ENCODE results near the gene GRK3.

The GRK3 gene

DNA sequence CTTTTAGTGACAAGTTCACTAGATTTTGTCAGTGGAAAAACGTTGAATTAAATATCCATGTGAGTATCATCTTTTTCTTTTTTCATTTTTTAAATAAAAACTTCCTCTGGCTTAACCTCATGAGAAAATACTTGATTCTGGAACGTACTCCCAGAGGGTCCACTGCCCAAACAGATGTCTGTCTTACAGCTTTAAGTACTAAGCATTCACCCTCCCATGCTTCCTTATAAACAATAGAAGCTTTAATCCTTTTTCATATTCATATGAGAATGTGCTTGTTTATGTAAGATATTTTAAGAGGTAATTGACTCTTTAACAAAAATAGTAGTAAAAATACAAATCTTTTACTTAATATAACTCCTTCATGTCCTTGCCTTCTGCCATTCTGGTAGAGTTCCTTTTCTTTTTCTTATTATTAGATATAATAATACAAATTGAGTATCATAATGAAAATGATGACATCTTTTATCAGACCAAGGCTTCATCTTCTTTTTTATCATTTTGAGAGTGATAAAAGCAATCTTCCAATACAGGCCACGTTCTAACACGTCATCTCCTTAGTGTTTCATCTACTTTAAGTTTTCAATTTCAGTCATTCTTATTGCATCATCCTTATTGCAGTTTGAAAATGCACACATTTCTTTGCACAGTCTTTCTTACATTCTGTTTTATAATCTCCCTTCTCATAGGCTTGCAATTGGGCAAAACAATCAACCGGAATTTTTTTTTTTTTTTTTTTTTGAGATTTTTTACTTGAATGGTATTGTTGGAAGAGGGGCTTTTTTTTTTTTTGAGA, 108.0 kb downstream of the GRK3 start:
- TF ChIP-seq, protein P1, sequence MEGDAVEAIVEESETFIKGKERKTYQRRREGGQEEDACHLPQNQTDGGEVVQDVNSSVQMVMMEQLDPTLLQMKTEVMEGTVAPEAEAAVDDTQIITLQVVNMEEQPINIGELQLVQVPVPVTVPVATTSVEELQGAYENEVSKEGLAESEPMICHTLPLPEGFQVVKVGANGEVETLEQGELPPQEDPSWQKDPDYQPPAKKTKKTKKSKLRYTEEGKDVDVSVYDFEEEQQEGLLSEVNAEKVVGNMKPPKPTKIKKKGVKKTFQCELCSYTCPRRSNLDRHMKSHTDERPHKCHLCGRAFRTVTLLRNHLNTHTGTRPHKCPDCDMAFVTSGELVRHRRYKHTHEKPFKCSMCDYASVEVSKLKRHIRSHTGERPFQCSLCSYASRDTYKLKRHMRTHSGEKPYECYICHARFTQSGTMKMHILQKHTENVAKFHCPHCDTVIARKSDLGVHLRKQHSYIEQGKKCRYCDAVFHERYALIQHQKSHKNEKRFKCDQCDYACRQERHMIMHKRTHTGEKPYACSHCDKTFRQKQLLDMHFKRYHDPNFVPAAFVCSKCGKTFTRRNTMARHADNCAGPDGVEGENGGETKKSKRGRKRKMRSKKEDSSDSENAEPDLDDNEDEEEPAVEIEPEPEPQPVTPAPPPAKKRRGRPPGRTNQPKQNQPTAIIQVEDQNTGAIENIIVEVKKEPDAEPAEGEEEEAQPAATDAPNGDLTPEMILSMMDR (IDR thresholded peaks at IDR 0.05): no peak
- no peak for DNase-seq (ENCODE audit: low spot score)
- H3K27ac ChIP-seq: no peak overlapping the region
- H3K4me3 ChIP-seq: no peak overlapping the region

DNA sequence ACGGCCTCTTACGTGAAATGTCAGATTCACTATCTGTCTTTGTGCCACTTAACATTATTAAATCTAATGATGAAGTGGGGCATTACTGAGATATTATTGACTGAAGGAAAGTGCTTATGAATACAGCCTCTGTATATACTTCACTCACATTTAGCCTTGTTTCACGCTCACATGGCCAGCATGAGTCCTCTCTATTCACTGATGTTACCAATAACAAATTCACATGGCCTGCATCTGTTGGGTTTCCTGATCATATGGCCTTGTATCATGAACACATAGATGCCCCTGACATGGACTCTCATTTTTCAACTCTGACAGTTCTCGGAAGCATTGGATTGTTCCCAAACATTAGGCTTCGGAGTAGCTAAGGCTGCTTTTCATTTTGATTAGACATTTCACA, 109.2 kb downstream of the GRK3 start:
- TF ChIP-seq, protein P1 (IDR thresholded peaks at IDR 0.05): no peak
- H3K4me3 ChIP-seq: no peak overlapping the region
- DNase-seq (ENCODE audit: low spot score): no peak
- H3K27ac ChIP-seq: no peak overlapping the region

DNA sequence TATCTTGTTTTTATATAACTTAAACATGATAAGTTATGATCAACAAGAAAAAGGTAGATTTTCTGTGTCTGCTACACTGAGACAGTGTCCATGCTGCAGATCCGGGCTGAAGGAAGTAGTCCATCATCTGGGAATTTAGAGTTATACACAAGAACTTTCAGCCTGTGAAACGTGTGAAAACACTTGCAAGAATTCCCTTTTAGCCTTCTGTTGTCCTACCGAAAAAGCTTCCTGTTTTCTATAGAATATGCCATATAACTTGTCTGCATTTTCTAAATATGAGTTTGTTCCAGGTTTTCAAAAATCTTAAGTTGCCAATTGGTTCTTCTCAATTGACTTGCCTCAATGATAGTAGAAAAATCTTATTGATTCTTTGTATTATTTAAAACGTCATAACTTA, 113.2 kb downstream of the GRK3 start:
- H3K27ac ChIP-seq: no peak overlapping the region
- no peak for DNase-seq (ENCODE audit: low spot score)
- H3K4me3 ChIP-seq: no peak overlapping the region
- TF ChIP-seq, protein P1 (IDR thresholded peaks at IDR 0.05): no peak

DNA sequence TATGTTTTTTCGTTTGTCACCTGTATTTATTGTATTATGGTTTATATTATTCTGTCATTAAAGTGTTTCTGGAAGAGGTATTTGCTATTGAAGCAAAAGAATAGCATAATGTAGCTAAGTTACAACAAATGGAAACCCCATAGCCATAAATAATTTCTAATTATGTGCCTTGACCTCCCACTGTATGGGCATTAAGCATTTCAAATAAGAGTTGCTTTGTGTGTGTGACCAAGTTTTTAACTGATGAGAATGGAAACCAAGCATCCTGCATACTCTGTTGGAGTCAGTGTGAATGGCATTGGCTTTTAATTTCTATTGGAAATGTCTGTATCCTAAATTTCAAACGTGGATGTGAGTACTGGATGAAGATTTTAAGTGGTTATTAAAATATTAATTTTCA, 115.6 kb downstream of the GRK3 start:
- TF ChIP-seq, protein P1 (IDR thresholded peaks at IDR 0.05): no peak
- H3K4me3 ChIP-seq: no peak overlapping the region
- no peak for DNase-seq (ENCODE audit: low spot score)
- H3K27ac ChIP-seq: no peak overlapping the region

DNA sequence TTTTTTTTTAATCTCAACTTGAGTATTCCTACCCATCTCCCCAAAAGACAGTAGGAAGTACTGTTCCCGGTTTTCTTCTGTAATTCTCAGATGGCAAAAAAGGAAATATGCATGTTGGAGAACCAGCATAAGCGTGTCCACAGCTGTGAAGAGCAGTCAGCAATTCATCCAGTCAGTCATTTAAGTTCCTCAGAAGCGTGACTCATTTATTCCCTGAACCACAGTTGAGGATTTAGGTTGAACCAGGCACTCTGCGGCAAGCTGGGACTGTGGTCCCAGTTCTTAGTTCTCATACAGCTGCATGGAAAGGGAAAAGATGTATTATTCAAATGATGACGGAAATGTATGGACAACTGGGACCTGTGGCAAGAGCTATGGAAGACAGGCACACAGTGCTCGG, 116.5 kb downstream of the GRK3 start:
- no peak overlapping the region for H3K4me3 ChIP-seq
- no peak for DNase-seq (ENCODE audit: low spot score)
- no peak overlapping the region for H3K27ac ChIP-seq
- TF ChIP-seq, protein P1 (IDR thresholded peaks at IDR 0.05): no peak

DNA sequence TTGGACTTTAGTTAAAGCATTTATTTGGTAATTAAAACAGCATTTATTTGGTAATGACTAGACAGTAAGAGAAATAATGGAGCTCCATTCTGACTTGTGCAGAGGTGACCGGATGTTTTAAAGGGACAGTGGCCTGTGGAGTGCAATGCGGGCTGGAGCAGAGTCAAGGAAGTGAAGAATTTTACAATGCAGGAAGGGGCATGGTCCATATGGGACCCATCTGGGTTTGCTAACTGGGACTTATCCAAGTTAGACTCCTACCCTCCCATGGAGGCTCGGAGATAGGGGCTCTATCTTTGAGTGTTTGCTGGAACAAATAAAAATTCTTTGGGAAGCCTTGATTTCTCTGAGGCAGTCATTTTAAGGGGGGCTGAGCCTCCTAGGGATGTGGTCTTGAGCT, 117.6 kb downstream of the GRK3 start:
- no peak overlapping the region for H3K4me3 ChIP-seq
- no peak for DNase-seq (ENCODE audit: low spot score)
- no peak overlapping the region for H3K27ac ChIP-seq
- TF ChIP-seq, protein P1 (IDR thresholded peaks at IDR 0.05): no peak

DNA sequence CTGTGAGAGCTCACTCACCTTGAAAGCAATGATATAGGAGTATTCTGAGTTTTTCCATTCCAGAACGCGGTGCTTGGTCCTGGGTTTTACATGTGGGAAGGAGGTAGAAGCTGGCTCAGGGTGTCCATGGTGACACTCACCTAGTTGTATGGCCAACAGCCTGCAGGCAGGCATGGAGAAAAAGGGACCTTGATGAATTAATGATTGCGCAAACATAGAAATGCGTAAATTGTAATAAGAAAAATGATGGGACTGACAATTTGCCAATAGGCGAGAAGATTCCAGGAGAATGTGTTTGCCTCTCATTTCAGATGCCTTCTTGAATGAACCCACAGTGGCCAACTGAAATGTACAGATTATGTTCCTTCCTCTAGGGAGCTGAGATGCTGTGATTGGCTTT, 124.2 kb downstream of the GRK3 start:
- no peak for DNase-seq (ENCODE audit: low spot score)
- TF ChIP-seq, protein P1 (IDR thresholded peaks at IDR 0.05): no peak
- no peak overlapping the region for H3K4me3 ChIP-seq
- no peak overlapping the region for H3K27ac ChIP-seq

Measured in coronary artery (tissue), 2 donors.